GM19193 (cell line): Measurements from ENCODE around the gene CHN2.

Experiments
- POLR2A ChIP-seq: IDR thresholded peaks from 4 replicates; pipeline ENCODE4 v1.6.1; 2011; ENCODE audit not compliant: insufficient read depth, insufficient read length; ENCODE audit errors: extremely low read depth

Gene CHN2

GRCh38 chr7:29371472-29371871 is 176.9 kb downstream of the CHN2 start:
- no peak for TF ChIP-seq POLR2A

- TF ChIP-seq POLR2A, result no peak
Observed at GRCh38 chr7:29372351-29373090, 177.9 kb downstream of the CHN2 start.

GRCh38 chr7:29375641-29376562 is 181.3 kb downstream of the CHN2 start:
- no peak for TF ChIP-seq POLR2A

DNA sequence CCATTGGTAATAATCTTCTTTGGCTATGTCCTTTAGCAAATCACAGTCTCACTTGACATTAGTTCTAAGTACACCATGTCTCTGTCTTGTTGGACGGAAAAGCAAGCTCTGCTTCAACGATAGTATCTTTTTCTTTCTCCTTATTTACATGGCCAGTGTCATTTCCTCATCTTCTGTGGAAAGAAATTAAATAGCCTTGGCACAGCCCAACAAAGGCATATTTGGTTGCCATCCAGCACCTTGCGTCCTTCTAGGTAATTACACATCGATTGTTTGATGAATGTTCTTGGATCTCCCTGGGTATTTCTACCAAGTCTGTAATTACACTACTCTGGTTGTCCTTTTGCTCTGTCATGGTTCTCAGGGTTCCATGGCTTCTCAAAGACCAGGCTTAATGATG is 183.1 kb downstream of the CHN2 start:
- no peak for TF ChIP-seq POLR2A

DNA sequence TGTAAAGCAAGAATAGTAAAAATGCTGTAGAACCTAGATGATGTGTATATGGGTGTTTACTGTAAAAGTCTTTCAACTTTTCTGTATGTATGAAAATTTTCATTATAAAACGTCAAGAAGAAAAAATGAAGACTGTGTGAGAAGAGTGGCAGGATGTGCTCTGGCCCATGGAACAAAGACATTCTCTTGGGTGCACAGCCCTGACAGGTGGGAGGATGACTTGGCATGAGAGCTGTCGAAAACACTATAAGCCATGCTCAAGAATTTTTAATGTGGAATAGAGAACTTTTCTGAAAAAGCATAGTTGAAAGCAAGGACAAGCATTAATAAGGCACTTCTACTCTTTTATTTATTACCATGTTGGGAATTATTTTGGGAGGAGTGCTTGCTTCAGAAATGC is 185.0 kb downstream of the CHN2 start:
- TF ChIP-seq POLR2A, result no peak

DNA sequence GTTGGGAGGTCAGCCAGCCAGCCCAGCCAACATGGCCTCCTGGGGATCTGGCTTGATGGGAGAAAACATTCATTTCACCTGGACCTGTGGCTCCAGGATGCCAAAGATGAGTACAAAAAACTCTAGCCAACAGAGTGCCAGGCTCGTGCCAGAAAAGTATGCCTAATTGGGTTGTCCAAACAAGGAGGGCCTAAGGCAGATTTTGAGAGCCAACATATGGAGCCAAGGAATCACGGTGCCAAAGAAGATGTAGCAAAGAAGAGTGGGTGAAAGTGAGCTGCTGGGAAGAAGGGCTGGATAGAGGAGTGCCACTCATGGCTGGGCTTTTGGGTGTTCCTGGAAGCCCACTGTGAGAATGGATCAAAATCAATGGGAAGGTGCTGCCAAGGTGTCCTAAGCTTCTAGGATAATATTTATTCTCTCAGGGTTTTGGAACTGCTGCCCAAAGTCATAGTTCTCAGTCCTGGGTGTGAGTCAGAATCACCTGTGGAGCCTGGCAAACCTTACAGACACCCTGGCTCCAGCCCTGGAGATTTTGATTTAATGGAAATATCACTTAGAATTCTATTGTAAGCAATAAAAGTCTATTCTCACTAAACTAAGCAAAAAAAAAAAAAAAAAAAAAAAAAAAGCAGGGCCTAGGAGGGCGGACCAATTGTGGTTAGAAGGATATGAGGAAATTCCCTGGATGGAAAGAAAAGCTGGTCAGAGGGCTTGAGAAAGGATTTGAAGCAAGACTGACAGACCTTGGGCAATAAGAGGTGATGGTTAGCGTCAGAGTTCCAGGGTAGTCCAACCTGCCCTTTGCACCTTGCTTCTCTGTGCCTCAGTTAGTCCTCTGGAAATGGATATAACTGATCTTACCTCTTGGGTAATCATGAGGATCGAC is 186.9 kb downstream of the CHN2 start:
- TF ChIP-seq POLR2A, result no peak

DNA sequence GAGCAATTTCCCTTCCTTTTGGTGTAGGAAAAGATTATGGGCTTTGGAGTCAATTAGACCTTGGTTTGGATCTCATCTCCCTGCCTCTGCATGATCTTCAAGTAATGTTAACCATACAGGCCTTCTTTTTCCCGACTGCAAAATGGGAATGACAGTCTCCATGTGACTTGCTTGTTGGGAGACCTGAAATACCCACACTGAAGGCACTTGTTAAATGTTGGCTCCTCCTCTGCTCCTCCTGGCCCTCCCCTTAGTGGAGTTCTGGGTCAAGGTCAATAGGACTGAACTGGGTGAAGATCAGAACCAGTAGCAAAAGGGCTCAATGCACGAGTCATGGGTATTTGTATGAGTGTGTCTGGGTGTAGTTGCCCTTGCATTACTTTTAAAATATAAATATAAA is 189.7 kb downstream of the CHN2 start:
- no peak for TF ChIP-seq POLR2A

DNA sequence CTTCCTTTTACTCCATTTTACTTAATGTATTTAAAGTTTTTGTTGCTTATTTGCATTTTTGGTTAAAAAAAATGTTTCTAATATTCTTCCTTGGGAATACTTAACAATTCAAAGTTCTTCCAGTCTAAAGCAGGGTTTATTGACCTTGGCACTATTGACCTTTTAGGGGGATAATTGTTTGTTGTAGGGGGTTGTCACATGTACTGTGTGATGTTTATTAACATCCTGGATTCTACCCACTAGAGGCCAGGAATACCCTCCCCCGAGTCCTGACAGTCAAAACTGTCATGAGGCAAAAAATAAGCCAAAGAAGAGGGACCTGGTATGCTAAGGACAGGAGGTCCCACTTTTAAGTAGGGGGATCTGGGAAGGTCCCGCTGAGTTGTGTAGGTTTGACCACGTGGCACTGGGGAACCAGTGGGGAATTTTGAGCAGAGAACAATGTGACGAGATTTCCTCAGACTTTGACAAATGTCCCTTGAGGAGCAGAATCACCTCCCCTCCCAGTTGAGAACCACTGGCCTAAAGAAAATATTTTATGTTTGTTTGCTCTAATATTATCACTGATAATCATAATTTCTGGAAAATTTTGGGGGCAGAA is 190.7 kb downstream of the CHN2 start:
- TF ChIP-seq POLR2A, result no peak

GRCh38 chr7:29386196-29386765 is 191.7 kb downstream of the CHN2 start:
- no peak for TF ChIP-seq POLR2A

GRCh38 chr7:29391262-29391661 is 196.7 kb downstream of the CHN2 start:
- no peak for TF ChIP-seq POLR2A

- TF ChIP-seq POLR2A, result no peak
Observed at GRCh38 chr7:29394321-29394720, 199.7 kb downstream of the CHN2 start.

GRCh38 chr7:29396563-29396962 is 202.0 kb downstream of the CHN2 start:
- TF ChIP-seq POLR2A, result no peak

DNA sequence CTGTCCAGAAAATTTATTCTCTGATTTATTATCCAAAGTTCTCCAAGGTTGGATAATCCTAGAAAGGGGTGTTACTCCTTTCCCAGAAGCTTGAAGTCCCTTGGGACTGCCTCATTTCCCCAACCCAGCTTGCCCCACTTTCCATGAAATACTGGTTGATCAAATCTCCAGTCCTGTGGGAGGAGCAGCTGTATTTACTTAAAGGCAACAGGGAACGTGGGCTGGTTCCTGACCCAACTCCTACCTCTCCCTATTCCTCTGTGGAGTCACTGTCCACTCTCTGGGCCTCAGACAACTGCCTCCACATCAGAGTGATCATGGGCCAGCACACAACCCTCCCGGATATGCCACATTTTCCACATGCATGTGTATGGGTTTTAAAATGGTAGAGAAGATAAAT is 202.8 kb downstream of the CHN2 start:
- no peak for TF ChIP-seq POLR2A

- no peak for TF ChIP-seq POLR2A
Observed at GRCh38 chr7:29398011-29398410, 203.4 kb downstream of the CHN2 start.
